Measurements from ENCODE around the gene ESR2. TPM values are rescaled to one million over a fixed set of nuclear protein-coding genes. Genes with fewer than 3 reads are reported as not detected.
A peak's percentile ranks its signal among the peaks of the same experiment; 100 is the strongest.

ESR2 gene
- total RNA-seq, 1 experiment from 2014 or later: 0.15 TPM

- H3K27ac Mint-ChIP-seq: peak overlapping the region in 2 of 3 experiments; percentile 49 to 70; a peak in 3 of 7 replicates
- Histone ChIP-seq H2BK120ac (ENCODE audit: low read depth, low read length, poor library complexity, severe bottlenecking) (no peak overlapping the region), H3K9ac (ENCODE audit: extremely low read depth, insufficient read length, low read length) (no peak overlapping the region), H3K56ac (ENCODE audit: insufficient read length, low read depth, low read length) (no peak overlapping the region), H3K9me3 (ENCODE audit: control insufficient read depth, low read depth, low read length) (no peaks in the 10 kb centered on the region), H3K23me2 (ENCODE audit: insufficient read length, low read depth, low read length, poor library complexity, severe bottlenecking) (no peaks in the 10 kb centered on the region), H2BK12ac (ENCODE audit: insufficient read length, low read depth, low read length) (no peak overlapping the region), H3T11ph (ENCODE audit: low read length) (no peak overlapping the region), H3K23ac (ENCODE audit: insufficient read length, low read depth, low read length) (no peak overlapping the region), H3K79me2 (ENCODE audit: insufficient read depth, low read length) (no peaks in the 10 kb centered on the region), H3K4me2 (ENCODE audit: insufficient read depth, insufficient read length, low read length) (no peak overlapping the region), H2BK5ac (ENCODE audit: insufficient read length, low read length) (no peak overlapping the region), H3K79me1 (ENCODE audit: insufficient read depth, low read depth, low read length, poor library complexity, severe bottlenecking) (no peaks in the 10 kb centered on the region), H2AFZ (ENCODE audit: low read length) (no peak overlapping the region), H3K27me3 (ENCODE audit: insufficient read depth, low read length) (no peaks in the 10 kb centered on the region), H2BK20ac (ENCODE audit: low read depth, low read length, poor library complexity, severe bottlenecking) (no peak overlapping the region), H3K27ac (ENCODE audit: insufficient read length, low read depth, low read length) (no peak overlapping the region), H4K8ac (replicated peaks; ENCODE audit: insufficient read length, low read depth, low read length) (no peak overlapping the region), H2BK15ac (ENCODE audit: low read depth, low read length) (no peak overlapping the region), H3K4ac (ENCODE audit: low read depth, low read length) (no peak overlapping the region), H3K18ac (ENCODE audit: insufficient read length, low read depth, low read length) (no peak overlapping the region), H2AK5ac (ENCODE audit: insufficient read length, low read length) (no peak overlapping the region), H4K5ac (ENCODE audit: insufficient read length, low read depth, low read length) (no peak overlapping the region), H3K4me1 (ENCODE audit: insufficient read depth, low read length) (no peaks in the 10 kb centered on the region), H4K20me1 (ENCODE audit: control insufficient read depth, insufficient read depth, insufficient read length) (no peaks in the 10 kb centered on the region), H3K14ac (ENCODE audit: insufficient read depth, low read length) (no peak overlapping the region), H4K91ac (ENCODE audit: insufficient read length, low read depth, low read length) (no peak overlapping the region)
- no CpG with 5 or more reads among the region's 7 CpGs for WGBS (ENCODE audit: extremely low coverage, insufficient read length, low lambda C conversion rate)
- DNase-seq: no peak
- H3K9me3 Mint-ChIP-seq: no peaks in the 10 kb centered on the region
- no peak overlapping the region for H3K4me3 Mint-ChIP-seq
- no peaks in the 10 kb centered on the region for H3K4me1 Mint-ChIP-seq
- H3K27me3 Mint-ChIP-seq (ENCODE audit: low read depth): no peaks in the 10 kb centered on the region
- TF ChIP-seq CTCF (conservative IDR thresholded peaks at IDR 0.05): no peak
- H3K36me3 Mint-ChIP-seq (ENCODE audit: insufficient read depth in 1 of 3, low read depth in 3 of 3): peaks cover 12 to 34% (median 17%) of the 10 kb centered on the region in 3 experiments; a peak in 6 of 7 replicates
These were observed 211.3 kb downstream of the ESR2 start for GRCh38 chr14:64082837-64083236.
